ENCODE results near the gene HCFC1R1. TPM values are rescaled to one million over a fixed set of nuclear protein-coding genes. Genes with fewer than 3 reads are reported as not detected.

The HCFC1R1 gene
- total and polyA plus RNA-seq, 2 of the 8 experiments (the other 6 are each of a cell fraction or from before 2014, with no cell fraction given): 72.7 to 138 TPM

DNA sequence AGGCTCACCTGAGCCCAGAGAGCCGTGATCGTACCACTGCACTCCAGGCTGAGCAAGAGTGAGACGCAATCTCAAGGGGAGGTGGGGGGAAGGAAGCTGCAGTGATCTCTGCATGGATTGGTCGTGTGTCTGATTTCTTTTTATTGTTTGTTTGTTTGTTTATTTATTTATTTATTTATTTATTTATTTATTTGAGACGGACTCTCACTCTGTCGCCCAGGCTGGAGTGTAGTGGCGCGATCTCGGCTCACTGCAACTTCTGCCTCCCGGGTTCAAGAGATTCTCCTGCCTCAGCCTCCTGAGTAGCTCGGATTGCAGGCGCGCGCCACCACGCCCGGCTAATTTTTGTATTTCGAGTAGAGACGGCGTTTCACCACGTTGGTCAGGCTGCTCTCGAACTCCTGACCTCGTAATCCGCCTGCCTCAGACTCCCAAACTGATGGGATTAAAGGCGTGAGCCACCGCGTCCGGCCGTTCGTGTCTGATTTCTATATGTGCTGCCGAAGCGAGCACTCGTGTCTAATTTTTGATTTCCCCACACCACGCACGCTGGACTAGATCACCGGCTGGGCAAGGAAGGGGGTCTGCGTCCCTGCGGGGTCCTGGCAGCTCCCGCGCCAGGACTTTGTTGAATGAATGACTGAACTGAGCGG lies 4.0 kb downstream of the HCFC1R1 start:
- H3K14ac ChIP-seq (ENCODE audit: insufficient read length): no peak overlapping the region
- no peaks in the 10 kb centered on the region for H3K9me3 ChIP-seq (ENCODE audit: insufficient read depth in 2 of 2, low read depth in 1 of 2, low read length in 1 of 2)
- no peak overlapping the region for H3K27ac ChIP-seq (ENCODE audit: low read depth, low read length)
- H4K20me1 ChIP-seq (replicated peaks in 1 of 2; ENCODE audit: control insufficient read depth in 1 of 2, insufficient read depth in 2 of 2, low read length in 2 of 2): peaks cover 17 to 25% of the 10 kb centered on the region in 2 experiments
- DNase-seq (ENCODE audit: low read depth in 1 of 2, low spot score in 2 of 2) (no peak), FAIRE-seq (no peak)
- H3K23ac ChIP-seq (ENCODE audit: insufficient read length): no peak overlapping the region
- H2BK12ac ChIP-seq (ENCODE audit: low read depth, low read length): peak overlapping the region; percentile 30
- H2BK120ac ChIP-seq (replicated peaks; ENCODE audit: low read depth, low read length): no peak overlapping the region
- no peaks in the 10 kb centered on the region for H3K27me3 ChIP-seq (replicated peaks in 1 of 4; ENCODE audit: control insufficient read depth in 3 of 4, extremely low read depth in 1 of 4, insufficient read depth in 3 of 4, low read length in 3 of 4)
- peaks cover 28% of the 10 kb centered on the region for H3K23me2 ChIP-seq (ENCODE audit: low read depth, low read length)
- no peak overlapping the region for H4K91ac ChIP-seq (replicated peaks; ENCODE audit: insufficient read length, low read length)
- TF ChIP-seq, protein P1, sequence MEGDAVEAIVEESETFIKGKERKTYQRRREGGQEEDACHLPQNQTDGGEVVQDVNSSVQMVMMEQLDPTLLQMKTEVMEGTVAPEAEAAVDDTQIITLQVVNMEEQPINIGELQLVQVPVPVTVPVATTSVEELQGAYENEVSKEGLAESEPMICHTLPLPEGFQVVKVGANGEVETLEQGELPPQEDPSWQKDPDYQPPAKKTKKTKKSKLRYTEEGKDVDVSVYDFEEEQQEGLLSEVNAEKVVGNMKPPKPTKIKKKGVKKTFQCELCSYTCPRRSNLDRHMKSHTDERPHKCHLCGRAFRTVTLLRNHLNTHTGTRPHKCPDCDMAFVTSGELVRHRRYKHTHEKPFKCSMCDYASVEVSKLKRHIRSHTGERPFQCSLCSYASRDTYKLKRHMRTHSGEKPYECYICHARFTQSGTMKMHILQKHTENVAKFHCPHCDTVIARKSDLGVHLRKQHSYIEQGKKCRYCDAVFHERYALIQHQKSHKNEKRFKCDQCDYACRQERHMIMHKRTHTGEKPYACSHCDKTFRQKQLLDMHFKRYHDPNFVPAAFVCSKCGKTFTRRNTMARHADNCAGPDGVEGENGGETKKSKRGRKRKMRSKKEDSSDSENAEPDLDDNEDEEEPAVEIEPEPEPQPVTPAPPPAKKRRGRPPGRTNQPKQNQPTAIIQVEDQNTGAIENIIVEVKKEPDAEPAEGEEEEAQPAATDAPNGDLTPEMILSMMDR (IDR thresholded peaks at IDR 0.05; ENCODE audit: control extremely low read depth in 1 of 3, insufficient read depth in 1 of 3, low read depth in 1 of 3, low read length in 3 of 3): no peak
- TF ChIP-seq POLR2AphosphoS5 (IDR thresholded peaks at IDR 0.05; ENCODE audit: low read depth, low read length) (peak; percentile 53; the same call in 1 of the 2 replicates), SIN3A (conservative IDR thresholded peaks at IDR 0.05 in 1 of 2, IDR thresholded peaks at IDR 0.05 in 1 of 2; ENCODE audit: low read depth in 1 of 2, low read length in 2 of 2) (0 out of 4 replicates have a peak, but pooled peaks of 1 of the 2 experiments have one; percentile 3)
- peak overlapping the region; percentile 73 for H4K8ac ChIP-seq (ENCODE audit: extremely low read depth, insufficient read depth, low read length)
- H3K4me1 ChIP-seq (replicated peaks in 1 of 4; ENCODE audit: control insufficient read depth in 3 of 4, insufficient read depth in 4 of 4, low read length in 3 of 4): peaks cover 5 to 32% (median 25%) of the 10 kb centered on the region in 4 experiments
- no peak overlapping the region for H3K18ac ChIP-seq (ENCODE audit: extremely low read depth, low read length)
- H3K36me3 ChIP-seq (ENCODE audit: control insufficient read depth in 2 of 4, insufficient read depth in 4 of 4, low read length in 3 of 4): peaks cover 6 to 19% (median 12%) of the 10 kb centered on the region in 4 experiments; a peak in 7 of 8 replicates
- H3K9ac ChIP-seq (replicated peaks in 1 of 4; ENCODE audit: extremely low read depth in 1 of 4, low read depth in 3 of 4, low read length in 3 of 4): no peak overlapping the region
- ChIA-PET POLR2A (ENCODE audit: partially characterized antibody) (interaction anchor here (0.7 to 35.7 kb wide), 16 partner anchors 3 to 1242 kb away, joined by 3 to 1808 read pairs (median 12); partner anchors contain the start of genes BICDL2, CLDN6, CLDN9 and HCFC1R1), CTCF (ENCODE audit: partially characterized antibody) (interaction anchor here (0.7 to 23.8 kb wide), 13 partner anchors 12 to 108 kb away, joined by 3 to 639 read pairs (median 6); partner anchors contain the start of genes CLDN9, KREMEN2 and PAQR4)
- peak overlapping the region; percentile 41; the same call in 1 of the 2 replicates for H2BK5ac ChIP-seq (ENCODE audit: low read depth, low read length)
- H2BK20ac ChIP-seq (ENCODE audit: low read length): no peak overlapping the region
- peak overlapping the region in 3 of 4 experiments; percentile 40 to 97 (median 74); a peak in 7 of 8 replicates for H3K4me3 ChIP-seq (ENCODE audit: extremely low read depth in 1 of 4, insufficient read depth in 2 of 4, low read depth in 3 of 4, low read length in 4 of 4)
- H3K56ac ChIP-seq (replicated peaks; ENCODE audit: insufficient read length, low read depth, low read length): no peak overlapping the region
- H3K4me2 ChIP-seq (ENCODE audit: insufficient read depth in 1 of 2, low read depth in 2 of 2, low read length in 2 of 2): peak overlapping the region; percentile 68 to 83
- H2AFZ ChIP-seq (ENCODE audit: low read length): no peak overlapping the region
- peak overlapping the region; percentile 88; the same call in 1 of the 2 replicates for H2AK5ac ChIP-seq (ENCODE audit: low read depth, low read length)
- 51% methylated on average over 38 of the region's 40 CpGs; no CpG with 5 or more reads in 1 of the 2 experiments for WGBS, 2 experiments (ENCODE audit: extremely low coverage in 1 of 2, insufficient coverage in 1 of 2, insufficient read length in 1 of 2, insufficient replicate concordance in 2 of 2, low coverage in 1 of 2, low lambda C conversion rate in 2 of 2, missing lambda C conversion rate in 1 of 2)
- H3K79me2 ChIP-seq (ENCODE audit: control insufficient read depth in 1 of 2, insufficient read depth in 2 of 2, low read length in 2 of 2): peaks cover 11 to 31% of the 10 kb centered on the region in 2 experiments
- H3K4ac ChIP-seq (replicated peaks; ENCODE audit: insufficient read length, low read depth, low read length): no peak overlapping the region
- H2BK15ac ChIP-seq (ENCODE audit: low read length): no peak overlapping the region
- H4K5ac ChIP-seq (ENCODE audit: insufficient read length, low read depth, low read length): no peak overlapping the region
- peaks cover 8% of the 10 kb centered on the region; the same call in 1 of the 2 replicates for H3K79me1 ChIP-seq (ENCODE audit: low read depth, low read length)

All from H1 (cell line).